Panc1 (cell line): ENCODE results near the gene PGA4.
"Not testable (repeated sequence)": the region's sequence is repeated elsewhere in the genome, so short reads cannot be mapped to it uniquely, and the experiment has no call there.

Source experiments
- POLR2AphosphoS5 ChIP-seq: IDR thresholded peaks from 2 replicates; pipeline ENCODE4 v1.6.1; 2012; ENCODE audit warnings: mild to moderate bottlenecking, low read depth, low read length, moderate library complexity
- SIN3A ChIP-seq: IDR thresholded peaks from 2 replicates; pipeline ENCODE4 v1.6.1; 2012; ENCODE audit warnings: low read depth, mild to moderate bottlenecking, low read length, moderate library complexity, borderline replicate concordance; ENCODE audit not compliant: insufficient read depth
- TCF7L2 ChIP-seq: IDR thresholded peaks from 2 replicates; pipeline ENCODE4 v1.6.1; 2011; ENCODE audit warnings: mild to moderate bottlenecking, low read depth, low read length, inconsistent platforms
- TF ChIP-seq, protein P1 (sequence below): fragments of 450-650 bp; IDR thresholded peaks from 2 replicates; pipeline ENCODE4 v1.5.1; 2017; ENCODE audit warnings: mild to moderate bottlenecking
- TF ChIP-seq, protein P2 (sequence below), 2 experiments: IDR thresholded peaks; 2 replicates each; pipeline ENCODE4 v1.6.1; 2011 to 2012; ENCODE audit warnings: low read depth in 2 of 2, control low read depth in 1 of 2, low read length in 1 of 2, mild to moderate bottlenecking in 1 of 2, moderate library complexity in 1 of 2; ENCODE audit not compliant: insufficient read depth in 1 of 2

DNA sequence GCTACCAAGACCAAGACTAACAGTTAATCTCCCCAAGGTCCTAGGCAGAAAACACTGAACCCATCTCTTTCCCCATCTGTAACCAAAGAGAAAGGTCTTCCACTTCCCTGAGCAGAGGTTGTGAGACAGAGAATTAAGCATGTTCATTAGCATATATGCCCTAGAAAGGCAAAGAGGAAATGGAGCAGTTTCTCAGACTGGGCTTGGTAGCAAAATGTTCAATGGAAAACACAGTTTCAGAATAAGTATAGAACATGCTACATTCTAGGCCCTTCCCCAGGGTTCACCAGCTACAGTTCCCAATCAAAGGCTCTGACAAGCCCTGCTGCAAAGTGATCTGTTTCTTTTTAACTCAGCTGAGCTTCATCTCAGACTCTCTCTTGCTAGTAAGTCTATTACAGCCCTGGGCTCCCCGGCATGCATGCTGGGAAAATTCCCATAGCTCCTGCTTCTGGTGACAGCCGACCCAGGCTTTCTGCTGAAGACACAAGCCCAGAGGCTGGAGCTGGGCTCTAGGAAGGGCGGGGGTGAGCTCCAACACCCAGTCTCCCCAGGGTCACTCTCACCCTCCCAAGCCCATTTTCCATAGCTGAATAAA, 10.5 kb downstream of the PGA4 start:
- TF ChIP-seq, protein P1, sequence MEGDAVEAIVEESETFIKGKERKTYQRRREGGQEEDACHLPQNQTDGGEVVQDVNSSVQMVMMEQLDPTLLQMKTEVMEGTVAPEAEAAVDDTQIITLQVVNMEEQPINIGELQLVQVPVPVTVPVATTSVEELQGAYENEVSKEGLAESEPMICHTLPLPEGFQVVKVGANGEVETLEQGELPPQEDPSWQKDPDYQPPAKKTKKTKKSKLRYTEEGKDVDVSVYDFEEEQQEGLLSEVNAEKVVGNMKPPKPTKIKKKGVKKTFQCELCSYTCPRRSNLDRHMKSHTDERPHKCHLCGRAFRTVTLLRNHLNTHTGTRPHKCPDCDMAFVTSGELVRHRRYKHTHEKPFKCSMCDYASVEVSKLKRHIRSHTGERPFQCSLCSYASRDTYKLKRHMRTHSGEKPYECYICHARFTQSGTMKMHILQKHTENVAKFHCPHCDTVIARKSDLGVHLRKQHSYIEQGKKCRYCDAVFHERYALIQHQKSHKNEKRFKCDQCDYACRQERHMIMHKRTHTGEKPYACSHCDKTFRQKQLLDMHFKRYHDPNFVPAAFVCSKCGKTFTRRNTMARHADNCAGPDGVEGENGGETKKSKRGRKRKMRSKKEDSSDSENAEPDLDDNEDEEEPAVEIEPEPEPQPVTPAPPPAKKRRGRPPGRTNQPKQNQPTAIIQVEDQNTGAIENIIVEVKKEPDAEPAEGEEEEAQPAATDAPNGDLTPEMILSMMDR: not testable (repeated sequence)
- not testable (repeated sequence) for TF ChIP-seq POLR2AphosphoS5, TCF7L2, SIN3A
- TF ChIP-seq, protein P2, sequence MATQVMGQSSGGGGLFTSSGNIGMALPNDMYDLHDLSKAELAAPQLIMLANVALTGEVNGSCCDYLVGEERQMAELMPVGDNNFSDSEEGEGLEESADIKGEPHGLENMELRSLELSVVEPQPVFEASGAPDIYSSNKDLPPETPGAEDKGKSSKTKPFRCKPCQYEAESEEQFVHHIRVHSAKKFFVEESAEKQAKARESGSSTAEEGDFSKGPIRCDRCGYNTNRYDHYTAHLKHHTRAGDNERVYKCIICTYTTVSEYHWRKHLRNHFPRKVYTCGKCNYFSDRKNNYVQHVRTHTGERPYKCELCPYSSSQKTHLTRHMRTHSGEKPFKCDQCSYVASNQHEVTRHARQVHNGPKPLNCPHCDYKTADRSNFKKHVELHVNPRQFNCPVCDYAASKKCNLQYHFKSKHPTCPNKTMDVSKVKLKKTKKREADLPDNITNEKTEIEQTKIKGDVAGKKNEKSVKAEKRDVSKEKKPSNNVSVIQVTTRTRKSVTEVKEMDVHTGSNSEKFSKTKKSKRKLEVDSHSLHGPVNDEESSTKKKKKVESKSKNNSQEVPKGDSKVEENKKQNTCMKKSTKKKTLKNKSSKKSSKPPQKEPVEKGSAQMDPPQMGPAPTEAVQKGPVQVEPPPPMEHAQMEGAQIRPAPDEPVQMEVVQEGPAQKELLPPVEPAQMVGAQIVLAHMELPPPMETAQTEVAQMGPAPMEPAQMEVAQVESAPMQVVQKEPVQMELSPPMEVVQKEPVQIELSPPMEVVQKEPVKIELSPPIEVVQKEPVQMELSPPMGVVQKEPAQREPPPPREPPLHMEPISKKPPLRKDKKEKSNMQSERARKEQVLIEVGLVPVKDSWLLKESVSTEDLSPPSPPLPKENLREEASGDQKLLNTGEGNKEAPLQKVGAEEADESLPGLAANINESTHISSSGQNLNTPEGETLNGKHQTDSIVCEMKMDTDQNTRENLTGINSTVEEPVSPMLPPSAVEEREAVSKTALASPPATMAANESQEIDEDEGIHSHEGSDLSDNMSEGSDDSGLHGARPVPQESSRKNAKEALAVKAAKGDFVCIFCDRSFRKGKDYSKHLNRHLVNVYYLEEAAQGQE (IDR thresholded peaks at IDR 0.05; ENCODE audit: insufficient read depth in 1 of 2, low read depth in 2 of 2, low read length in 1 of 2): not testable (repeated sequence)
